ENCODE results near the gene ANO4.

The ANO4 gene

GRCh38 chr12:100790552-100790951, 4.0 kb upstream of the ANO4 start:
- Histone ChIP-seq H3K36me3 (ENCODE audit: control insufficient read depth, low read depth, low read length) (no peaks in the 10 kb centered on the region), H3K4me3 (ENCODE audit: low read length) (no peak overlapping the region), H3K27me3 (ENCODE audit: control insufficient read depth, insufficient read depth, low read length) (peaks cover 8% of the 10 kb centered on the region), H3K4me1 (ENCODE audit: control insufficient read depth, low read depth, low read length) (peaks cover 21% of the 10 kb centered on the region), H3K27ac (ENCODE audit: low read length) (no peak overlapping the region), H3K9me3 (ENCODE audit: control insufficient read depth, low read depth, low read length) (no peaks in the 10 kb centered on the region), H3K9ac (ENCODE audit: low read length) (no peak overlapping the region)

GRCh38 chr12:100793182-100793581, 1.4 kb upstream of the ANO4 start:
- peaks cover 14% of the 10 kb centered on the region for H3K27me3 ChIP-seq (ENCODE audit: control insufficient read depth, insufficient read depth, low read length)
- H3K4me1 ChIP-seq (ENCODE audit: control insufficient read depth, low read depth, low read length), result peaks cover 44% of the 10 kb centered on the region
- no peak overlapping the region for H3K4me3 ChIP-seq (ENCODE audit: low read length)
- H3K27ac ChIP-seq (ENCODE audit: low read length), result no peak overlapping the region
- H3K9me3 ChIP-seq (ENCODE audit: control insufficient read depth, low read depth, low read length), result no peaks in the 10 kb centered on the region
- H3K9ac ChIP-seq (ENCODE audit: low read length), result no peak overlapping the region
- H3K36me3 ChIP-seq (ENCODE audit: control insufficient read depth, low read depth, low read length), result no peaks in the 10 kb centered on the region

GRCh38 chr12:100795174-100795799, 711 bp downstream of the ANO4 start:
- H3K4me1 ChIP-seq (ENCODE audit: control insufficient read depth, low read depth, low read length), result peaks cover 48% of the 10 kb centered on the region
- H3K9me3 ChIP-seq (ENCODE audit: control insufficient read depth, low read depth, low read length), result no peaks in the 10 kb centered on the region
- H3K36me3 ChIP-seq (ENCODE audit: control insufficient read depth, low read depth, low read length), result no peaks in the 10 kb centered on the region
- H3K9ac ChIP-seq (ENCODE audit: low read length), result no peak overlapping the region
- H3K27ac ChIP-seq (ENCODE audit: low read length), result no peak overlapping the region
- peak overlapping the region; percentile 61 for H3K4me3 ChIP-seq (ENCODE audit: low read length)
- peaks cover 14% of the 10 kb centered on the region for H3K27me3 ChIP-seq (ENCODE audit: control insufficient read depth, insufficient read depth, low read length)

- Histone ChIP-seq H3K4me3 (ENCODE audit: low read length) (no peak overlapping the region), H3K4me1 (ENCODE audit: control insufficient read depth, low read depth, low read length) (peaks cover 48% of the 10 kb centered on the region), H3K27ac (ENCODE audit: low read length) (no peak overlapping the region), H3K9ac (ENCODE audit: low read length) (no peak overlapping the region), H3K27me3 (ENCODE audit: control insufficient read depth, insufficient read depth, low read length) (peaks cover 14% of the 10 kb centered on the region), H3K9me3 (ENCODE audit: control insufficient read depth, low read depth, low read length) (no peaks in the 10 kb centered on the region), H3K36me3 (ENCODE audit: control insufficient read depth, low read depth, low read length) (no peaks in the 10 kb centered on the region)
Observed at GRCh38 chr12:100795800-100796179, 1.2 kb downstream of the ANO4 start.

- H3K9ac ChIP-seq (ENCODE audit: low read length), result no peak overlapping the region
- no peak overlapping the region for H3K27ac ChIP-seq (ENCODE audit: low read length)
- no peaks in the 10 kb centered on the region for H3K36me3 ChIP-seq (ENCODE audit: control insufficient read depth, low read depth, low read length)
- peaks cover 14% of the 10 kb centered on the region for H3K27me3 ChIP-seq (ENCODE audit: control insufficient read depth, insufficient read depth, low read length)
- H3K4me1 ChIP-seq (ENCODE audit: control insufficient read depth, low read depth, low read length), result peaks cover 48% of the 10 kb centered on the region
- H3K4me3 ChIP-seq (ENCODE audit: low read length), result no peak overlapping the region
- H3K9me3 ChIP-seq (ENCODE audit: control insufficient read depth, low read depth, low read length), result no peaks in the 10 kb centered on the region
Observed at GRCh38 chr12:100796621-100797020, 2.0 kb downstream of the ANO4 start.

GRCh38 chr12:100797246-100797645, 2.7 kb downstream of the ANO4 start:
- Histone ChIP-seq H3K27me3 (ENCODE audit: control insufficient read depth, insufficient read depth, low read length) (peaks cover 14% of the 10 kb centered on the region), H3K9ac (ENCODE audit: low read length) (no peak overlapping the region), H3K27ac (ENCODE audit: low read length) (no peak overlapping the region), H3K4me3 (ENCODE audit: low read length) (no peak overlapping the region), H3K4me1 (ENCODE audit: control insufficient read depth, low read depth, low read length) (peaks cover 48% of the 10 kb centered on the region), H3K9me3 (ENCODE audit: control insufficient read depth, low read depth, low read length) (no peaks in the 10 kb centered on the region), H3K36me3 (ENCODE audit: control insufficient read depth, low read depth, low read length) (no peaks in the 10 kb centered on the region)

GRCh38 chr12:100797786-100798185, 3.2 kb downstream of the ANO4 start:
- Histone ChIP-seq H3K9me3 (ENCODE audit: control insufficient read depth, low read depth, low read length) (no peaks in the 10 kb centered on the region), H3K9ac (ENCODE audit: low read length) (no peak overlapping the region), H3K27ac (ENCODE audit: low read length) (no peak overlapping the region), H3K4me3 (ENCODE audit: low read length) (no peak overlapping the region), H3K27me3 (ENCODE audit: control insufficient read depth, insufficient read depth, low read length) (peaks cover 14% of the 10 kb centered on the region), H3K36me3 (ENCODE audit: control insufficient read depth, low read depth, low read length) (no peaks in the 10 kb centered on the region), H3K4me1 (ENCODE audit: control insufficient read depth, low read depth, low read length) (peaks cover 48% of the 10 kb centered on the region)

- Histone ChIP-seq H3K27ac (ENCODE audit: low read length) (no peak overlapping the region), H3K27me3 (ENCODE audit: control insufficient read depth, insufficient read depth, low read length) (peaks cover 14% of the 10 kb centered on the region), H3K9ac (ENCODE audit: low read length) (no peak overlapping the region), H3K4me3 (ENCODE audit: low read length) (no peak overlapping the region), H3K4me1 (ENCODE audit: control insufficient read depth, low read depth, low read length) (peaks cover 48% of the 10 kb centered on the region), H3K9me3 (ENCODE audit: control insufficient read depth, low read depth, low read length) (no peaks in the 10 kb centered on the region), H3K36me3 (ENCODE audit: control insufficient read depth, low read depth, low read length) (no peaks in the 10 kb centered on the region)
Observed at GRCh38 chr12:100798286-100799160, 3.9 kb downstream of the ANO4 start.

- Histone ChIP-seq H3K4me3 (ENCODE audit: low read length) (no peak overlapping the region), H3K27ac (ENCODE audit: low read length) (no peak overlapping the region), H3K4me1 (ENCODE audit: control insufficient read depth, low read depth, low read length) (peaks cover 40% of the 10 kb centered on the region), H3K9me3 (ENCODE audit: control insufficient read depth, low read depth, low read length) (no peaks in the 10 kb centered on the region), H3K36me3 (ENCODE audit: control insufficient read depth, low read depth, low read length) (no peaks in the 10 kb centered on the region), H3K27me3 (ENCODE audit: control insufficient read depth, insufficient read depth, low read length) (peaks cover 13% of the 10 kb centered on the region), H3K9ac (ENCODE audit: low read length) (no peak overlapping the region)
Observed at GRCh38 chr12:100799770-100800169, 5.2 kb downstream of the ANO4 start.

GRCh38 chr12:100800723-100801122, 6.1 kb downstream of the ANO4 start:
- Histone ChIP-seq H3K27ac (ENCODE audit: low read length) (no peak overlapping the region), H3K36me3 (ENCODE audit: control insufficient read depth, low read depth, low read length) (no peaks in the 10 kb centered on the region), H3K4me1 (ENCODE audit: control insufficient read depth, low read depth, low read length) (peaks cover 30% of the 10 kb centered on the region), H3K9me3 (ENCODE audit: control insufficient read depth, low read depth, low read length) (no peaks in the 10 kb centered on the region), H3K27me3 (ENCODE audit: control insufficient read depth, insufficient read depth, low read length) (peaks cover 4% of the 10 kb centered on the region), H3K4me3 (ENCODE audit: low read length) (no peak overlapping the region), H3K9ac (ENCODE audit: low read length) (no peak overlapping the region)

GRCh38 chr12:100801320-100801719, 6.7 kb downstream of the ANO4 start:
- H3K27me3 ChIP-seq (ENCODE audit: control insufficient read depth, insufficient read depth, low read length), result no peaks in the 10 kb centered on the region
- no peak overlapping the region for H3K27ac ChIP-seq (ENCODE audit: low read length)
- no peaks in the 10 kb centered on the region for H3K9me3 ChIP-seq (ENCODE audit: control insufficient read depth, low read depth, low read length)

GRCh38 chr12:100808777-100809176, 14.2 kb downstream of the ANO4 start:
- no peak overlapping the region for H3K27ac ChIP-seq (ENCODE audit: low read length)
- H3K9ac ChIP-seq (ENCODE audit: low read length), result no peak overlapping the region
- H3K36me3 ChIP-seq (ENCODE audit: control insufficient read depth, low read depth, low read length), result no peaks in the 10 kb centered on the region
- H3K4me3 ChIP-seq (ENCODE audit: low read length), result no peak overlapping the region
- H3K27me3 ChIP-seq (ENCODE audit: control insufficient read depth, insufficient read depth, low read length), result no peaks in the 10 kb centered on the region
- no peaks in the 10 kb centered on the region for H3K4me1 ChIP-seq (ENCODE audit: control insufficient read depth, low read depth, low read length)
- no peaks in the 10 kb centered on the region for H3K9me3 ChIP-seq (ENCODE audit: control insufficient read depth, low read depth, low read length)

More at GRCh38 chr12:100801320-100801719, 6.7 kb downstream of the ANO4 start:
- H3K4me3 ChIP-seq (ENCODE audit: low read length), result no peak overlapping the region
- no peaks in the 10 kb centered on the region for H3K36me3 ChIP-seq (ENCODE audit: control insufficient read depth, low read depth, low read length)
- peaks cover 25% of the 10 kb centered on the region for H3K4me1 ChIP-seq (ENCODE audit: control insufficient read depth, low read depth, low read length)
- H3K9ac ChIP-seq (ENCODE audit: low read length), result no peak overlapping the region
